ENCODE results near the gene ACADM.

Gene ACADM

GRCh38 chr1:75787524-75787923 is 63.0 kb downstream of the ACADM start:
- no peaks in the 10 kb centered on the region for H3K4me1 ChIP-seq (ENCODE audit: control insufficient read depth, low read depth, low read length)
- H3K9ac ChIP-seq (ENCODE audit: low read length), result peak overlapping the region; percentile 100
- H2BK5ac ChIP-seq (ENCODE audit: low read length), result no peak overlapping the region
- peak overlapping the region; percentile 94 for H3K4me2 ChIP-seq (ENCODE audit: low read length)
- H2BK120ac ChIP-seq (ENCODE audit: low read depth, low read length), result no peak overlapping the region
- no peaks in the 10 kb centered on the region for H3K27me3 ChIP-seq (ENCODE audit: insufficient read depth, low read length, poor library complexity)
- H2AK5ac ChIP-seq (ENCODE audit: low read length), result no peak overlapping the region
- peak overlapping the region; percentile 92 for H3K56ac ChIP-seq (ENCODE audit: low read length)
- no peak overlapping the region for H3K18ac ChIP-seq (ENCODE audit: low read length)
- H3K27ac ChIP-seq (ENCODE audit: low read depth, low read length), result no peak overlapping the region
- no peaks in the 10 kb centered on the region for H3K79me1 ChIP-seq (ENCODE audit: low read length)
- no peak for DNase-seq
- peak overlapping the region; percentile 91 for H3K4me3 ChIP-seq (ENCODE audit: low read length)
- no CpG with 5 or more reads among the region's 4 CpGs for WGBS (ENCODE audit: extremely low coverage, insufficient coverage, low lambda C conversion rate)
- H3K36me3 ChIP-seq (ENCODE audit: control insufficient read depth, insufficient read depth, low read length), result no peaks in the 10 kb centered on the region
- no peak overlapping the region for H3K23ac ChIP-seq (ENCODE audit: low read length)
- no peak overlapping the region for H3K4ac ChIP-seq (ENCODE audit: low read depth, low read length)
- no peak overlapping the region for H4K8ac ChIP-seq (ENCODE audit: low read depth, low read length)
- H2BK15ac ChIP-seq (replicated peaks; ENCODE audit: low read depth), result no peak overlapping the region
- H4K5ac ChIP-seq (ENCODE audit: low read length), result no peak overlapping the region
- peaks cover 53% of the 10 kb centered on the region for H3K79me2 ChIP-seq (ENCODE audit: control insufficient read depth, insufficient read depth, low read length)

GRCh38 chr1:75789988-75790387 is 65.5 kb downstream of the ACADM start:
- Histone ChIP-seq H4K5ac (ENCODE audit: low read length) (no peak overlapping the region), H3K79me2 (ENCODE audit: control insufficient read depth, insufficient read depth, low read length) (peaks cover 53% of the 10 kb centered on the region), H3K79me1 (ENCODE audit: low read length) (no peaks in the 10 kb centered on the region), H3K18ac (ENCODE audit: low read length) (no peak overlapping the region), H2AK5ac (ENCODE audit: low read length) (no peak overlapping the region), H3K4me2 (ENCODE audit: low read length) (peak overlapping the region; percentile 56), H4K8ac (ENCODE audit: low read depth, low read length) (no peak overlapping the region), H3K23ac (ENCODE audit: low read length) (no peak overlapping the region), H2BK5ac (ENCODE audit: low read length) (no peak overlapping the region), H3K27me3 (ENCODE audit: insufficient read depth, low read length, poor library complexity) (no peaks in the 10 kb centered on the region), H3K4ac (ENCODE audit: low read depth, low read length) (no peak overlapping the region), H3K4me1 (ENCODE audit: control insufficient read depth, low read depth, low read length) (no peaks in the 10 kb centered on the region), H3K56ac (ENCODE audit: low read length) (peak overlapping the region; percentile 46), H3K4me3 (ENCODE audit: low read length) (no peak overlapping the region), H3K36me3 (ENCODE audit: control insufficient read depth, insufficient read depth, low read length) (peaks cover 5% of the 10 kb centered on the region), H3K27ac (ENCODE audit: low read depth, low read length) (no peak overlapping the region), H2BK120ac (ENCODE audit: low read depth, low read length) (no peak overlapping the region), H2BK15ac (replicated peaks; ENCODE audit: low read depth) (no peak overlapping the region), H3K9ac (ENCODE audit: low read length) (peak overlapping the region; percentile 55)
- DNase-seq, result no peak

- Histone ChIP-seq H2AK5ac (ENCODE audit: low read length) (no peak overlapping the region), H2BK15ac (replicated peaks; ENCODE audit: low read depth) (no peak overlapping the region), H3K4ac (ENCODE audit: low read depth, low read length) (no peak overlapping the region), H4K5ac (ENCODE audit: low read length) (no peak overlapping the region), H3K4me3 (ENCODE audit: low read length) (no peak overlapping the region), H3K4me1 (ENCODE audit: control insufficient read depth, low read depth, low read length) (no peaks in the 10 kb centered on the region), H2BK5ac (ENCODE audit: low read length) (no peak overlapping the region), H3K27me3 (ENCODE audit: insufficient read depth, low read length, poor library complexity) (no peaks in the 10 kb centered on the region), H3K23ac (ENCODE audit: low read length) (no peak overlapping the region), H3K36me3 (ENCODE audit: control insufficient read depth, insufficient read depth, low read length) (peaks cover 10% of the 10 kb centered on the region), H3K18ac (ENCODE audit: low read length) (no peak overlapping the region), H3K79me1 (ENCODE audit: low read length) (no peaks in the 10 kb centered on the region), H3K56ac (ENCODE audit: low read length) (no peak overlapping the region), H3K27ac (ENCODE audit: low read depth, low read length) (no peak overlapping the region), H3K9ac (ENCODE audit: low read length) (peak overlapping the region; percentile 55), H2BK120ac (ENCODE audit: low read depth, low read length) (no peak overlapping the region), H3K4me2 (ENCODE audit: low read length) (no peak overlapping the region), H3K79me2 (ENCODE audit: control insufficient read depth, insufficient read depth, low read length) (peaks cover 53% of the 10 kb centered on the region), H4K8ac (ENCODE audit: low read depth, low read length) (no peak overlapping the region)
- WGBS (ENCODE audit: extremely low coverage, insufficient coverage, low lambda C conversion rate), result no CpG with 5 or more reads among the region's 1 CpG
- DNase-seq, result no peak
Observed at GRCh38 chr1:75791022-75791421, 66.5 kb downstream of the ACADM start.

GRCh38 chr1:75792091-75792490 is 67.6 kb downstream of the ACADM start:
- H3K79me1 ChIP-seq (ENCODE audit: low read length), result no peaks in the 10 kb centered on the region
- no peak overlapping the region for H2BK120ac ChIP-seq (ENCODE audit: low read depth, low read length)
- H3K27me3 ChIP-seq (ENCODE audit: insufficient read depth, low read length, poor library complexity), result no peaks in the 10 kb centered on the region
- WGBS (ENCODE audit: extremely low coverage, insufficient coverage, low lambda C conversion rate), result no CpG with 5 or more reads among the region's 3 CpGs
- no peak overlapping the region for H3K56ac ChIP-seq (ENCODE audit: low read length)
- H2AK5ac ChIP-seq (ENCODE audit: low read length), result no peak overlapping the region
- H4K8ac ChIP-seq (ENCODE audit: low read depth, low read length), result no peak overlapping the region
- H3K9ac ChIP-seq (ENCODE audit: low read length), result no peak overlapping the region
- peaks cover 43% of the 10 kb centered on the region for H3K79me2 ChIP-seq (ENCODE audit: control insufficient read depth, insufficient read depth, low read length)
- H3K36me3 ChIP-seq (ENCODE audit: control insufficient read depth, insufficient read depth, low read length), result peaks cover 10% of the 10 kb centered on the region
- no peak for DNase-seq
- H2BK5ac ChIP-seq (ENCODE audit: low read length), result no peak overlapping the region
- no peak overlapping the region for H3K18ac ChIP-seq (ENCODE audit: low read length)
- no peak overlapping the region for H4K5ac ChIP-seq (ENCODE audit: low read length)
- H2BK15ac ChIP-seq (replicated peaks; ENCODE audit: low read depth), result no peak overlapping the region
- H3K4me1 ChIP-seq (ENCODE audit: control insufficient read depth, low read depth, low read length), result no peaks in the 10 kb centered on the region
- H3K27ac ChIP-seq (ENCODE audit: low read depth, low read length), result no peak overlapping the region
- H3K4ac ChIP-seq (ENCODE audit: low read depth, low read length), result no peak overlapping the region
- H3K4me2 ChIP-seq (ENCODE audit: low read length), result no peak overlapping the region
- no peak overlapping the region for H3K23ac ChIP-seq (ENCODE audit: low read length)
- no peak overlapping the region for H3K4me3 ChIP-seq (ENCODE audit: low read length)

- no peak overlapping the region for H2BK120ac ChIP-seq (ENCODE audit: low read depth, low read length)
- no peaks in the 10 kb centered on the region for H3K79me1 ChIP-seq (ENCODE audit: low read length)
- WGBS (ENCODE audit: extremely low coverage, insufficient coverage, low lambda C conversion rate), result no CpG with 5 or more reads among the region's 2 CpGs
- H3K56ac ChIP-seq (ENCODE audit: low read length), result no peak overlapping the region
- H2BK5ac ChIP-seq (ENCODE audit: low read length), result no peak overlapping the region
- H3K4me2 ChIP-seq (ENCODE audit: low read length), result no peak overlapping the region
- H3K4me3 ChIP-seq (ENCODE audit: low read length), result no peak overlapping the region
- no peak overlapping the region for H3K18ac ChIP-seq (ENCODE audit: low read length)
- no peak overlapping the region for H3K23ac ChIP-seq (ENCODE audit: low read length)
- no peak overlapping the region for H3K27ac ChIP-seq (ENCODE audit: low read depth, low read length)
- no peaks in the 10 kb centered on the region for H3K27me3 ChIP-seq (ENCODE audit: insufficient read depth, low read length, poor library complexity)
- no peak overlapping the region for H4K8ac ChIP-seq (ENCODE audit: low read depth, low read length)
- H3K4ac ChIP-seq (ENCODE audit: low read depth, low read length), result no peak overlapping the region
- no peak overlapping the region for H2BK15ac ChIP-seq (replicated peaks; ENCODE audit: low read depth)
- peaks cover 10% of the 10 kb centered on the region for H3K36me3 ChIP-seq (ENCODE audit: control insufficient read depth, insufficient read depth, low read length)
- H4K5ac ChIP-seq (ENCODE audit: low read length), result no peak overlapping the region
- no peaks in the 10 kb centered on the region for H3K4me1 ChIP-seq (ENCODE audit: control insufficient read depth, low read depth, low read length)
- no peak overlapping the region for H3K9ac ChIP-seq (ENCODE audit: low read length)
- H3K79me2 ChIP-seq (ENCODE audit: control insufficient read depth, insufficient read depth, low read length), result peaks cover 20% of the 10 kb centered on the region
- no peak overlapping the region for H2AK5ac ChIP-seq (ENCODE audit: low read length)
- no peak for DNase-seq
Observed at GRCh38 chr1:75794382-75794781, 69.9 kb downstream of the ACADM start.

GRCh38 chr1:75795703-75796193 is 71.2 kb downstream of the ACADM start:
- H3K4ac ChIP-seq (ENCODE audit: low read depth, low read length), result no peak overlapping the region
- H3K23ac ChIP-seq (ENCODE audit: low read length), result no peak overlapping the region
- no peak overlapping the region for H4K5ac ChIP-seq (ENCODE audit: low read length)
- H2BK5ac ChIP-seq (ENCODE audit: low read length), result no peak overlapping the region
- H3K56ac ChIP-seq (ENCODE audit: low read length), result no peak overlapping the region
- H3K27ac ChIP-seq (ENCODE audit: low read depth, low read length), result no peak overlapping the region
- no peak overlapping the region for H2BK120ac ChIP-seq (ENCODE audit: low read depth, low read length)
- H2BK15ac ChIP-seq (replicated peaks; ENCODE audit: low read depth), result no peak overlapping the region
- peaks cover 10% of the 10 kb centered on the region for H3K36me3 ChIP-seq (ENCODE audit: control insufficient read depth, insufficient read depth, low read length)
- H3K79me2 ChIP-seq (ENCODE audit: control insufficient read depth, insufficient read depth, low read length), result peaks cover 8% of the 10 kb centered on the region
- H3K79me1 ChIP-seq (ENCODE audit: low read length), result no peaks in the 10 kb centered on the region
- DNase-seq, result no peak
- H3K9ac ChIP-seq (ENCODE audit: low read length), result no peak overlapping the region
- no peak overlapping the region for H4K8ac ChIP-seq (ENCODE audit: low read depth, low read length)
- no peaks in the 10 kb centered on the region for H3K4me1 ChIP-seq (ENCODE audit: control insufficient read depth, low read depth, low read length)
- H3K18ac ChIP-seq (ENCODE audit: low read length), result no peak overlapping the region
- H3K27me3 ChIP-seq (ENCODE audit: insufficient read depth, low read length, poor library complexity), result no peaks in the 10 kb centered on the region
- no peak overlapping the region for H3K4me2 ChIP-seq (ENCODE audit: low read length)
- WGBS (ENCODE audit: extremely low coverage, insufficient coverage, low lambda C conversion rate), result no CpG with 5 or more reads among the region's 4 CpGs
- no peak overlapping the region for H2AK5ac ChIP-seq (ENCODE audit: low read length)
- no peak overlapping the region for H3K4me3 ChIP-seq (ENCODE audit: low read length)

All from mesendoderm (in vitro differentiated cells).